Measurements from ENCODE around the gene KCNJ1. TPM values are rescaled to one million over a fixed set of nuclear protein-coding genes. Genes with fewer than 3 reads are reported as not detected.

The KCNJ1 gene
- total and polyA plus RNA-seq, 2 of the 8 experiments (the other 6 are each of a cell fraction or from before 2014, with no cell fraction given) = 0.17 to 0.23 TPM

GRCh38 chr11:128895526-128895925 lies 28.4 kb upstream of the KCNJ1 start:
- H2BK15ac ChIP-seq (ENCODE audit: low read length) = no peak overlapping the region
- FAIRE-seq = no peak
- no peak overlapping the region for H3K4me2 ChIP-seq (ENCODE audit: insufficient read depth in 1 of 2, low read depth in 2 of 2, low read length in 2 of 2)
- H3K4ac ChIP-seq (replicated peaks; ENCODE audit: insufficient read length, low read depth, low read length) = no peak overlapping the region
- no peak overlapping the region for H4K91ac ChIP-seq (replicated peaks; ENCODE audit: insufficient read length, low read length)
- no peak overlapping the region for H2BK20ac ChIP-seq (ENCODE audit: low read length)
- 0 out of 2 replicates have a peak overlapping the region, but pooled peaks have one; percentile 36 for H4K8ac ChIP-seq (ENCODE audit: extremely low read depth, insufficient read depth, low read length)
- no peak overlapping the region for H2AFZ ChIP-seq (ENCODE audit: low read length)
- H4K5ac ChIP-seq (ENCODE audit: insufficient read length, low read depth, low read length) = no peak overlapping the region
- no peaks in the 10 kb centered on the region for H3K9me3 ChIP-seq (ENCODE audit: insufficient read depth in 2 of 2, low read depth in 1 of 2, low read length in 1 of 2)
- no peak overlapping the region for H2BK5ac ChIP-seq (ENCODE audit: low read depth, low read length)
- no peak overlapping the region for H3K14ac ChIP-seq (ENCODE audit: insufficient read length)
- ChIA-PET POLR2A (ENCODE audit: partially characterized antibody) (no interaction called here), CTCF (ENCODE audit: partially characterized antibody) (interaction anchor here (1.0 to 13.1 kb wide), 4 partner anchors 11 to 60 kb away, joined by 3 to 473 read pairs (median 170); no protein-coding TSS in a partner anchor)
- 86% methylated on average over 9 of the region's 9 CpGs; no CpG with 5 or more reads in 1 of the 2 experiments for WGBS, 2 experiments (ENCODE audit: extremely low coverage in 1 of 2, insufficient coverage in 1 of 2, insufficient read length in 1 of 2, insufficient replicate concordance in 2 of 2, low coverage in 1 of 2, low lambda C conversion rate in 2 of 2, missing lambda C conversion rate in 1 of 2)
- H3K4me3 ChIP-seq (ENCODE audit: extremely low read depth in 1 of 4, insufficient read depth in 2 of 4, low read depth in 3 of 4, low read length in 4 of 4) = no peak overlapping the region
- no peaks in the 10 kb centered on the region for H3K79me2 ChIP-seq (ENCODE audit: control insufficient read depth in 1 of 2, insufficient read depth in 2 of 2, low read length in 2 of 2)
- H3K23me2 ChIP-seq (ENCODE audit: low read depth, low read length) = peaks cover 2% of the 10 kb centered on the region; the same call in 1 of the 2 replicates
- no peak overlapping the region for H2BK120ac ChIP-seq (replicated peaks; ENCODE audit: low read depth, low read length)
- no peak overlapping the region for H2AK5ac ChIP-seq (ENCODE audit: low read depth, low read length)
- no peak overlapping the region for H3K18ac ChIP-seq (ENCODE audit: extremely low read depth, low read length)
- no peak overlapping the region for H3K9ac ChIP-seq (replicated peaks in 1 of 4; ENCODE audit: extremely low read depth in 1 of 4, low read depth in 3 of 4, low read length in 3 of 4)
- no peak overlapping the region for H3K27ac ChIP-seq (ENCODE audit: low read depth, low read length)
- peaks cover 21 to 71% (median 61%) of the 10 kb centered on the region in 4 experiments for H3K27me3 ChIP-seq (replicated peaks in 1 of 4; ENCODE audit: control insufficient read depth in 3 of 4, extremely low read depth in 1 of 4, insufficient read depth in 3 of 4, low read length in 3 of 4)
- no peak overlapping the region for H3K23ac ChIP-seq (ENCODE audit: insufficient read length)
- no peaks in the 10 kb centered on the region for H3K36me3 ChIP-seq (ENCODE audit: control insufficient read depth in 2 of 4, insufficient read depth in 4 of 4, low read length in 3 of 4)
- H3K4me1 ChIP-seq (replicated peaks in 1 of 4; ENCODE audit: control insufficient read depth in 3 of 4, insufficient read depth in 4 of 4, low read length in 3 of 4) = peaks cover 4 to 9% (median 7%) of the 10 kb centered on the region in 4 experiments; a peak in 6 of 7 replicates
- peaks cover under 1 to 1% of the 10 kb centered on the region in 2 experiments for H4K20me1 ChIP-seq (replicated peaks in 1 of 2; ENCODE audit: control insufficient read depth in 1 of 2, insufficient read depth in 2 of 2, low read length in 2 of 2)
- H2BK12ac ChIP-seq (ENCODE audit: low read depth, low read length) = no peak overlapping the region
- no peak for DNase-seq (ENCODE audit: low read depth in 1 of 2, low spot score in 2 of 2)
- no peak overlapping the region for H3K56ac ChIP-seq (replicated peaks; ENCODE audit: insufficient read length, low read depth, low read length)
- no peaks in the 10 kb centered on the region for H3K79me1 ChIP-seq (ENCODE audit: low read depth, low read length)
- TF ChIP-seq PHF8 (conservative IDR thresholded peaks at IDR 0.05; ENCODE audit: low read depth, low read length) = no peak
- TF ChIP-seq, protein P1, sequence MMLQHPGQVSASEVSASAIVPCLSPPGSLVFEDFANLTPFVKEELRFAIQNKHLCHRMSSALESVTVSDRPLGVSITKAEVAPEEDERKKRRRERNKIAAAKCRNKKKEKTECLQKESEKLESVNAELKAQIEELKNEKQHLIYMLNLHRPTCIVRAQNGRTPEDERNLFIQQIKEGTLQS (IDR thresholded peaks at IDR 0.05; ENCODE audit: insufficient read depth, low read depth, low read length) = no peak
- no peak for TF ChIP-seq CBX5 (IDR thresholded peaks at IDR 0.05; ENCODE audit: low read depth, low read length)
- no peak for TF ChIP-seq JUN (IDR thresholded peaks at IDR 0.05; ENCODE audit: low read depth, low read length)
- TF ChIP-seq CREB1 (IDR thresholded peaks at IDR 0.05) = no peak
- no peak for TF ChIP-seq BACH1 (IDR thresholded peaks at IDR 0.05; ENCODE audit: low read length)
- TF ChIP-seq TAF7 (optimal IDR thresholded peaks at IDR 0.05; ENCODE audit: borderline replicate concordance, low read depth, low read length) = no peak
- TF ChIP-seq SP4 (IDR thresholded peaks at IDR 0.05; ENCODE audit: low read length) = no peak
- TF ChIP-seq HDAC6 (IDR thresholded peaks at IDR 0.05; ENCODE audit: low read depth, low read length) = no peak
- no peak for TF ChIP-seq RBBP5 (IDR thresholded peaks at IDR 0.05; ENCODE audit: borderline replicate concordance, low read depth, low read length)
- no peak for TF ChIP-seq CTBP2 (IDR thresholded peaks at IDR 0.05; ENCODE audit: borderline replicate concordance, insufficient read depth, insufficient read length, low read length)
- TF ChIP-seq SP1 (IDR thresholded peaks at IDR 0.05; ENCODE audit: low read depth, low read length) = no peak
- no peak for TF ChIP-seq CHD2 (IDR thresholded peaks at IDR 0.05; ENCODE audit: low read length)
- TF ChIP-seq CEBPB (IDR thresholded peaks at IDR 0.05; ENCODE audit: low read depth, low read length) = no peak
- no peak for TF ChIP-seq TEAD4 (IDR thresholded peaks at IDR 0.05; ENCODE audit: low read depth, low read length)

Measured in H1 (cell line).